Fibroblast of pulmonary artery (primary cell): ENCODE data around the gene SLC22A13.
"Not testable (repeated sequence)": the region's sequence is repeated elsewhere in the genome, so short reads cannot be mapped to it uniquely, and the experiment has no call there.

Source experiments
- DNase-seq: peaks from one replicate; pipeline ENCODE4 v3.0.0-alpha.2; 2010; ENCODE audit warnings: low read depth
- H3K4me3 ChIP-seq: replicated peaks from 2 replicates; pipeline ENCODE4 v1.5.1; 2011; ENCODE audit warnings: low read depth, mild to moderate bottlenecking, control low read depth, low read length, moderate library complexity
- TF ChIP-seq, protein P1 (sequence below): IDR thresholded peaks from 2 replicates; pipeline ENCODE4 v1.5.1; 2011; ENCODE audit warnings: mild to moderate bottlenecking, control low read depth, low read length, inconsistent platforms; ENCODE audit errors: missing control alignments

Gene SLC22A13

DNA sequence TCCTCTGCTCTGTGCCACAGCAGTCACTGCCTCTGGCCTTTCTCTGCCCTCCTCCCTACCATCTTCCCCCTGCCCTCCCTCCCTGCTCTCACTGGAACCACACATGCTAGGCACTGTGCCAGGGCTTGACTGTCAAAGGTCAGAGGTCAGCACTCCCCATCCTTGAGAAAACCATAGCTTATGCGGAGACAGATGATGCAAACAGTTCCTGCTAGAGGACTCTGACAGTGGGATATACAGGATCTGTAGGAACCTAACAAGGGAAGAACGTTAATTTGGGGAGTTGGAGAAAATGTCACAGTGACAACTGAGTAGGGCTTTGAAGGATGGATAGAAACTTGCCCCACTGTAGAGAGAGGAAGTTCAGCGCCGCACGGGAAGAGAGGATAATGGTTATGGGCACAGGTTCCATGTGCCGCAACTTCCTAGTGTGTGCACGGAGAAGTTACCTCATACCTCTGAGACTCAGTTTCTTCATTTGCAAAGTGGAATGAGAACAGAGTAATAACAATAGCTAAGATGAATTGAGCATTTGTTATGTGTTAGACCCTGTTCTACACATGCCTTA lies 51.7 kb downstream of the SLC22A13 start:
- peak; percentile 8 for DNase-seq
- H3K4me3 ChIP-seq: no peak overlapping the region
- TF ChIP-seq, protein P1, sequence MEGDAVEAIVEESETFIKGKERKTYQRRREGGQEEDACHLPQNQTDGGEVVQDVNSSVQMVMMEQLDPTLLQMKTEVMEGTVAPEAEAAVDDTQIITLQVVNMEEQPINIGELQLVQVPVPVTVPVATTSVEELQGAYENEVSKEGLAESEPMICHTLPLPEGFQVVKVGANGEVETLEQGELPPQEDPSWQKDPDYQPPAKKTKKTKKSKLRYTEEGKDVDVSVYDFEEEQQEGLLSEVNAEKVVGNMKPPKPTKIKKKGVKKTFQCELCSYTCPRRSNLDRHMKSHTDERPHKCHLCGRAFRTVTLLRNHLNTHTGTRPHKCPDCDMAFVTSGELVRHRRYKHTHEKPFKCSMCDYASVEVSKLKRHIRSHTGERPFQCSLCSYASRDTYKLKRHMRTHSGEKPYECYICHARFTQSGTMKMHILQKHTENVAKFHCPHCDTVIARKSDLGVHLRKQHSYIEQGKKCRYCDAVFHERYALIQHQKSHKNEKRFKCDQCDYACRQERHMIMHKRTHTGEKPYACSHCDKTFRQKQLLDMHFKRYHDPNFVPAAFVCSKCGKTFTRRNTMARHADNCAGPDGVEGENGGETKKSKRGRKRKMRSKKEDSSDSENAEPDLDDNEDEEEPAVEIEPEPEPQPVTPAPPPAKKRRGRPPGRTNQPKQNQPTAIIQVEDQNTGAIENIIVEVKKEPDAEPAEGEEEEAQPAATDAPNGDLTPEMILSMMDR: no peak

DNA sequence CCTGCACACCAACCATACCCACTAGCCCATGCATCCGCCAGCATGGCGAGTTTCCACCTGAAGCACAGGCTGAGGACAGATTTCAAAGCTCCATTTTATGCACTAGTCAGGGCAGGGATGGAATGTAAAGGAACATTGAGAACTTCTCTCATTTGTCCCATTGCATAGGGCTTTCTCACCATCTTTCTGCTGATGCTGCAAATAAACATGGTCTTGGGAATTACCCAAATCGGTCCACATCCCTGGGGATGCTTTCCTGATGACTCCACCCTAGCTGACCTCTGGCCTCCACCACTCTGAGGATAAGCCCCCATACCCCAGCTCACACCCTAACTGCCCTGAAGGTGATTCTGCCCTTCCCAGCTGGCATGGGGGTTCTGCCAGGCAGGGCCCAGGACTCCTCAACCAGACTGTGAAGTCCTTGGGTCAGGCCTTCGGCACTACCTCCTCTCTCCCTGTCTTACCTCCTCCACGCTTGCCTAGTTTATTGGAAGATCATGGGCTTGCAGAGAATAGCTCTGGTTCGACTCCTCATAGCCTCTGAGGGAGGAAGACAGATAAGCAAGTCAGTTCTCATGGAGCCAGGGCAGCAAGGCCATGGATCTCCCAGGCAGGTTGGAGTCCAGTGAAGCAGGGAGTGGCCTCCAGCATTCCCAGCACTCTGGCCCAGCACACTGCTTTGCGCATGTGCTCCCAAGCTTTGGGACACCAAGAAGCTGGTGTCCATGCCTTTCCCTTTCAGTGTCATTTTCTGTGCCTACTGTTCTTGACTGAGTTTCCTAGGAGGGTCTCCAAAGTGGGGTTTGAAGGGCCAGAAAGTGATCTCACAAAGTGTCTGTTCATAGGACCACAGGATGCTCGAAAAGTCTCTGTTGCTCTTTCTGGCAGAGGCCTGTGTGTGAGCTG lies 53.4 kb downstream of the SLC22A13 start:
- TF ChIP-seq, protein P1: no peak
- H3K4me3 ChIP-seq: no peak overlapping the region
- DNase-seq: no peak

DNA sequence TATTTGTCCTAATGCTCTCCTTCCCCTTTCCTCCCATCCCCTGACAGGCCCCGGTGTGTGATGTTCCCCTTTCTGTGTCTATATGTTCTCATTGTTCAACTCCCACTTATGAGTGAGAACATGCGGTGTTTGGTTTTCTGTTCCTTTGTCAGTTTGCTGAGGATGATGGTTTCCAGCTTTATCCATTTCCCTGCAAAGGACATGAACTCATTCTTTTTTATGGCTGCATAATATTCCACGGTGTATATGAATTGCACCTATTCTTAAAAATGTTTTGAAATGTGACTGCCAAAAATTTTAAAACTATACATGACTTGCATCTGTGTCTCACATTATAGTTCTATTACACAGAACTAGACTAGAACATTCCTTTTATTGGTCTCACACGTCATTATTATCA lies 55.0 kb downstream of the SLC22A13 start:
- not testable (repeated sequence) for DNase-seq, H3K4me3 ChIP-seq

DNA sequence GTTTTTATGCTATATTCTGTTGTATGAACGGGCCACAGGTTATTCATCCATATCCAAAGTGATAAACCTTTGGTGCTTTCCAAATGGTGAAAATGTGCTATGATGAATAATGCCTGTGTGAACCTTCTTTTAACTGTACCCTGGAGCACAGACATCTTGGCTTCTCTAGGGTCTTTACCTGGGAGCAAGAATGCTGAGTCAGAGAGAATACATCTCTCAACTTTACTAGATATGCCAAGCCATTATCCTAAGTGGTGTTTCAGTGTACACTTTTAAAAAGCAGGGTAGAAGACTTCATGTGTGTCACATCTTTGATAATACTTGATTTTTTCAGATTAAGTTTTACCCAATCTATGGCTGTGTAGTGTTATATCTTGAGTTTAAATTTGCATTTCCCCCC lies 57.4 kb downstream of the SLC22A13 start:
- TF ChIP-seq, protein P1: no peak

DNA sequence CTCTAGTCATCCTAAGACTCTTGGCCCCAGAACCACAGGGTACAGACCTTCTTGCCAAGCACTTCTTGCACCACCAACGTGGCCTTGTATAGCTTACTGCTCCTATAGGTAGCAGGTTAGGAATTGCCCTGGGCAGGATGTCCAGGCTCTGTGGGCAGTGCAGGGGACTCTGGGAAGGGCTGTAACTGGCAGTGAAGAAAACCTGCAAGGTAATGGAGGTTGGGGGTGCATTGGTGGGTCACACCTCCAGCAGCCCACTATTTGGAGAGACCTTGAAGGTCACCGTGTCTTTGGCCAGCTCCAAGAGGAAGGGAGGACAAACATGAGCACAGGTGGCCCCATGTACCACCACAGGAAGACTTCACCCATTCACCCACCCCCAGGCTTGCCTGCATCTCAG lies 59.6 kb downstream of the SLC22A13 start:
- DNase-seq: no peak
- TF ChIP-seq, protein P1: no peak

More for the DNA sequence above, 57.4 kb downstream of the SLC22A13 start:
- no peak overlapping the region for H3K4me3 ChIP-seq
- DNase-seq: no peak

DNA sequence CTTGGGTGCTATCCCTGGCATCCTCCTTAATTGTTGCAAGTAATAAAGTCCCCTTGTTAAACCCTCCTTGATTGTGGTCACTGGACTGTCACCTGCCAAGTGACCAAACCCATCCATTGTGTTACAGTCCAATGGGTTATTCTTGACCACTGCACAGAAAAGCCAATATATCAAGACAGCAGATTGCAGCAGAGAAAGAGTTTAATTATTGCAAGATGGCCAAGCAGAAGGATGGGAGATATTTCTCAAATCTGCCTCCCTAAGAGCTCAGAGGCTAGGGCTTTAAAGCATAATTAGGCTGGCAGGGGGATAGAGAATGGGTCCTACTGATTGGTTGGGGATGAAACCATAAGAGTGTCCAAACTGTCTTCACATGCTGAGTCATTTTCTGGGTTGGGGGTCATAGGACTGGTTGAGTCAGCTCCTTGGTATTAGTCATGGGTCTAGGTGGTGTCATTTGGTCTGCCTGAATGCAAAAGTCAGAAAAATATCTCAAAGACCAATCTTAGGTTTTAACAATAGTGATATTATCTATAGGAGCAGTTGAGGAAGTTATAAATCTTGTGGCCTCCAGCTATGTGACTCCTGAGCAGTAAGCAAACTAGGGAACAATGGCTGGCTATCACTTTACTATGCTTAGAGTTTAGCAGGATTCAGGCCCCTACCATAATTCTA lies 61.9 kb downstream of the SLC22A13 start:
- H3K4me3 ChIP-seq: no peak overlapping the region
- TF ChIP-seq, protein P1: no peak
- peak; percentile 41 for DNase-seq

More for the DNA sequence above, 59.6 kb downstream of the SLC22A13 start:
- no peak overlapping the region for H3K4me3 ChIP-seq
